ENCODE data around the gene RNF144B.
"Not testable (repeated sequence)": the region's sequence is repeated elsewhere in the genome, so short reads cannot be mapped to it uniquely, and the experiment has no call there.

The RNF144B gene

DNA sequence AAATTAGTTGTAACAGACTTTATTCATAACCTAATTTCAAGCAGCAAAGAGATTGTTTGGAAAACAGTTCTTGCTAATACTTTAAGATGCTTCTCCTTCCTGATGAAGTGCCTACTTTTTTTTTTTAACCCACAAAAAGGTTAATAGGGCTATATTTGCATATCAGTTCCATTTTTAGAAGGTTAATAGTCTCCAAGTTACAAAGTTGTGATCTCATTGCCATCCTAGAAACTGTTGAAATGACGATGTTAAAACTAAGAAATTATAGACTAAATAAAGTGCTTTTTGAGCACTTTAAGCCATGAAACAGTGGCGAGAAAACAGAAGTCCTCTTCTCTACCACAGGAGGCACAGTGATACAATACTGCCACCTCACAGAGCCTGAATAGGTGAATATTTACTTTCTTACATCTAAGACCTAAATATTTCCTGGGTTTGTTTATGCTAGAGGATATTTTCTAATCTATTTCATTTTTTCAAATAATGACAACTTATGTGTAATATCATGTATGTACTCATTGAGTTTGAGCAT lies 5.3 kb downstream of the RNF144B start:
- H3K36me3 ChIP-seq (ENCODE audit: control insufficient read depth, insufficient read depth, low read length): no peaks in the 10 kb centered on the region
- no peak overlapping the region for H3K9ac ChIP-seq (ENCODE audit: low read length)
- H3K27me3 ChIP-seq (ENCODE audit: control insufficient read depth, insufficient read depth, low read length): peaks cover 4% of the 10 kb centered on the region; the same call in 1 of the 2 replicates
- H3K4me3 ChIP-seq (ENCODE audit: low read depth, low read length): no peak overlapping the region
- H3K9me3 ChIP-seq (ENCODE audit: control insufficient read depth, insufficient read depth, low read depth, low read length): no peaks in the 10 kb centered on the region
- H3K27ac ChIP-seq (ENCODE audit: low read depth, low read length): no peak overlapping the region
- peaks cover 39% of the 10 kb centered on the region for H3K4me1 ChIP-seq (ENCODE audit: control insufficient read depth, insufficient read depth, low read length)

DNA sequence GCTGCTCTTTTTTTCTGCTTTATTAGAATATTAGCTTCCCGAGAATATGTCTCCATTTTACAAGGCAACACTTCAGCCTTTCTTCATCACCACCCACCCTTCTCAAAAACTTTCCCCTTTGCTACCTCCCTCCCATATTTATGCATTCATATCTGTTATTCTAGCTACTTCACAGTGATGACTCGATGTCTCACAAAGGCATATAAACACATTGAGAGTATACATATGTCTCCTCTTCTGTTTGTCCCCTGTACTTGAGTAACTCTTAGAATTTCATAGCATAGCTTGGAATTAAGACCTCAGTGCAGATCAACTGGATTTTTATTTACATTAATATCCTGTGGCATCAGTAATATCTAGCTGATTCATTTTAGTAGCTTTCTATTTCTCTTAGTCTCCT lies 6.5 kb downstream of the RNF144B start:
- Histone ChIP-seq H3K36me3 (ENCODE audit: control insufficient read depth, insufficient read depth, low read length) (no peaks in the 10 kb centered on the region), H3K27me3 (ENCODE audit: control insufficient read depth, insufficient read depth, low read length) (no peaks in the 10 kb centered on the region; the same call in 1 of the 2 replicates), H3K9ac (ENCODE audit: low read length) (no peak overlapping the region), H3K9me3 (ENCODE audit: control insufficient read depth, insufficient read depth, low read depth, low read length) (no peaks in the 10 kb centered on the region), H3K27ac (ENCODE audit: low read depth, low read length) (no peak overlapping the region), H3K4me1 (ENCODE audit: control insufficient read depth, insufficient read depth, low read length) (peaks cover 33% of the 10 kb centered on the region), H3K4me3 (ENCODE audit: low read depth, low read length) (no peak overlapping the region)

GRCh38 chr6:18395177-18395855 lies 8.2 kb downstream of the RNF144B start:
- Histone ChIP-seq H3K9ac (ENCODE audit: low read length) (no peak overlapping the region), H3K9me3 (ENCODE audit: control insufficient read depth, insufficient read depth, low read depth, low read length) (no peaks in the 10 kb centered on the region), H3K4me1 (ENCODE audit: control insufficient read depth, insufficient read depth, low read length) (peaks cover 23% of the 10 kb centered on the region), H3K36me3 (ENCODE audit: control insufficient read depth, insufficient read depth, low read length) (peaks cover 4% of the 10 kb centered on the region; the same call in 1 of the 2 replicates), H3K4me3 (ENCODE audit: low read depth, low read length) (no peak overlapping the region), H3K27me3 (ENCODE audit: control insufficient read depth, insufficient read depth, low read length) (no peaks in the 10 kb centered on the region), H3K27ac (ENCODE audit: low read depth, low read length) (peak overlapping the region; percentile 67; the same call in 1 of the 2 replicates)

DNA sequence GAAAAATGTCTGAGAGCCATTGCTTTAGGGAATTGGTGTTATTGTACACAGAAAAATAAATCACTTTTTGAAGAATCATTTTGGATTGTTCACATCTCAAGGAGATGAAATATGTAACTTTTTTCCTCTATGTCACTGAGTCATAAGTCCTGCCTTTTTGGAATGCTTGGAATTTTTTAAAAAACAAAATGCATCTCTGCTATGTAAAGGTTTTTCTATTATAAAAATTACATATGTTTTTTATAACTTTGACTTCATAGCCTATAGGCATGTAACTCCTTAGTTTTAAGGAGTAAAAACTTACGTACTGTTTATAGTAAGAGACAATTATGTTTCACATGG lies 8.7 kb downstream of the RNF144B start:
- no peaks in the 10 kb centered on the region for H3K9me3 ChIP-seq (ENCODE audit: control insufficient read depth, insufficient read depth, low read depth, low read length)
- H3K27me3 ChIP-seq (ENCODE audit: control insufficient read depth, insufficient read depth, low read length): no peaks in the 10 kb centered on the region
- peaks cover 28% of the 10 kb centered on the region for H3K4me1 ChIP-seq (ENCODE audit: control insufficient read depth, insufficient read depth, low read length)
- no peak overlapping the region for H3K4me3 ChIP-seq (ENCODE audit: low read depth, low read length)
- peak overlapping the region; percentile 67; the same call in 1 of the 2 replicates for H3K27ac ChIP-seq (ENCODE audit: low read depth, low read length)
- H3K36me3 ChIP-seq (ENCODE audit: control insufficient read depth, insufficient read depth, low read length): peaks cover 4% of the 10 kb centered on the region; the same call in 1 of the 2 replicates
- H3K9ac ChIP-seq (ENCODE audit: low read length): no peak overlapping the region

- H3K36me3 ChIP-seq (ENCODE audit: control insufficient read depth, insufficient read depth, low read length): peaks cover 4% of the 10 kb centered on the region; the same call in 1 of the 2 replicates
- no peak overlapping the region for H3K9ac ChIP-seq (ENCODE audit: low read length)
- no peak overlapping the region for H3K27ac ChIP-seq (ENCODE audit: low read depth, low read length)
- no peak overlapping the region for H3K4me3 ChIP-seq (ENCODE audit: low read depth, low read length)
- no peaks in the 10 kb centered on the region for H3K9me3 ChIP-seq (ENCODE audit: control insufficient read depth, insufficient read depth, low read depth, low read length)
- peaks cover 33% of the 10 kb centered on the region for H3K4me1 ChIP-seq (ENCODE audit: control insufficient read depth, insufficient read depth, low read length)
- no peaks in the 10 kb centered on the region for H3K27me3 ChIP-seq (ENCODE audit: control insufficient read depth, insufficient read depth, low read length)
Observed at GRCh38 chr6:18397701-18398100, 10.6 kb downstream of the RNF144B start.

DNA sequence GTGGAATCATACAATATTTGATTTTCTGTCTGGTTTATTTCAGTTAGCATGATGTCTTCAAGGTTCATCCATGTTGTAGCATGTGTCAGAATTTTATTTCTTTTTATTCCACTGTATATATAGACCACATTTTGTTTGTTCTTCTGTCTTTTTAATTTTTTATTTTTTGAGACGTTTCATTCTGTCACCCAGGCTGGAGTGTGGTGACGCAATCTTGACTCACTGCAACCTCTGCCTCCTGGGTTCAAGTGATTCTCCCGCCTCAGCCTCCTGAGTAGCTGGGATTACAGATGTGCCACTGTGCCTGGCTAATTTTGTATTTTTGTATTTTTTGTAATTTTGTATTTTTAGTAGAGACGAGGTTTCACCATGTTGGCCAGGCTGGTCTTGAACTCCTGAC lies 11.1 kb downstream of the RNF144B start:
- not testable (repeated sequence) for H3K9me3 ChIP-seq (ENCODE audit: control insufficient read depth, insufficient read depth, low read depth, low read length); H3K4me3 ChIP-seq (ENCODE audit: low read depth, low read length); H3K27me3 ChIP-seq (ENCODE audit: control insufficient read depth, insufficient read depth, low read length); H3K27ac ChIP-seq (ENCODE audit: low read depth, low read length); H3K36me3 ChIP-seq (ENCODE audit: control insufficient read depth, insufficient read depth, low read length); H3K9ac ChIP-seq (ENCODE audit: low read length)
- H3K4me1 ChIP-seq (ENCODE audit: control insufficient read depth, insufficient read depth, low read length): peaks cover 33% of the 10 kb centered on the region

DNA sequence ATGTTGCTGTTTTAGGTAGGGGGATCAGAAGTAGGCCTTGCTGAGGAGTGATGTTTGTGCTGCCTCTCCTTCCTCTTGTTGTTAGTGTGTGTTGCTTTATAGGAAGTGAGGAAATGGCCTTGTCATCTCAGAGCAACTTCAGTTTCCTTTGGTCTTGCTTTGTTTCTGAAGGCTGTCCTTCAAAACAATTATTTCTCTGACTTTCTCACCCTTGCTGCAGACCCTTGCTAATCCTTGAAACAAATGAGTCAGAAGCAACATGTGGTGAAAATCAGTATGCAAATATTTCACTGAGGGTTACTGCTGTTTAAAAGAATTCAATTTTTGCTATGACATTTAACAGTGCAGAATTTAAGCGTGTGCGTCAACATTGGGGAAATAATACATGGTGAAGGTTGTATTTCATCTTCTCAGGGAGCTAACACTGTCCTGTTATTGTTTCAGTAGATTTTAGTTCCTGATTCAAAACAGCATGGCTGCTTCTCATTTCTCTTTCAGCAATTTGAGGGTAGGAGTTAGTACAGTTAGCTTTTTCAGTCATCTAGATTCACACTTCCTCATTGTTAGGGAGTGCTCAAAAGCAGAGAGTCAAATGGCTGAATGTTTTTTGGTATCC lies 13.8 kb downstream of the RNF144B start:
- Histone ChIP-seq H3K27me3 (ENCODE audit: control insufficient read depth, insufficient read depth, low read length) (no peaks in the 10 kb centered on the region), H3K4me1 (ENCODE audit: control insufficient read depth, insufficient read depth, low read length) (peaks cover 18% of the 10 kb centered on the region), H3K36me3 (ENCODE audit: control insufficient read depth, insufficient read depth, low read length) (peaks cover 4% of the 10 kb centered on the region; the same call in 1 of the 2 replicates), H3K4me3 (ENCODE audit: low read depth, low read length) (no peak overlapping the region), H3K27ac (ENCODE audit: low read depth, low read length) (no peak overlapping the region), H3K9ac (ENCODE audit: low read length) (no peak overlapping the region), H3K9me3 (ENCODE audit: control insufficient read depth, insufficient read depth, low read depth, low read length) (no peaks in the 10 kb centered on the region)

GRCh38 chr6:18404965-18405364 lies 17.8 kb downstream of the RNF144B start:
- H3K27me3 ChIP-seq (ENCODE audit: control insufficient read depth, insufficient read depth, low read length); H3K36me3 ChIP-seq (ENCODE audit: control insufficient read depth, insufficient read depth, low read length); H3K9me3 ChIP-seq (ENCODE audit: control insufficient read depth, insufficient read depth, low read depth, low read length); H3K27ac ChIP-seq (ENCODE audit: low read depth, low read length); H3K9ac ChIP-seq (ENCODE audit: low read length); H3K4me3 ChIP-seq (ENCODE audit: low read depth, low read length): not testable (repeated sequence)
- H3K4me1 ChIP-seq (ENCODE audit: control insufficient read depth, insufficient read depth, low read length): peaks cover 11% of the 10 kb centered on the region

- Histone ChIP-seq H3K4me1 (ENCODE audit: control insufficient read depth, insufficient read depth, low read length) (peaks cover 6% of the 10 kb centered on the region), H3K36me3 (ENCODE audit: control insufficient read depth, insufficient read depth, low read length) (no peaks in the 10 kb centered on the region), H3K27me3 (ENCODE audit: control insufficient read depth, insufficient read depth, low read length) (no peaks in the 10 kb centered on the region), H3K9ac (ENCODE audit: low read length) (no peak overlapping the region), H3K4me3 (ENCODE audit: low read depth, low read length) (no peak overlapping the region), H3K27ac (ENCODE audit: low read depth, low read length) (no peak overlapping the region), H3K9me3 (ENCODE audit: control insufficient read depth, insufficient read depth, low read depth, low read length) (no peaks in the 10 kb centered on the region)
Observed at GRCh38 chr6:18405477-18406293, 18.5 kb downstream of the RNF144B start.

GRCh38 chr6:18406955-18407749 lies 20.0 kb downstream of the RNF144B start:
- Histone ChIP-seq H3K27me3 (ENCODE audit: control insufficient read depth, insufficient read depth, low read length) (no peaks in the 10 kb centered on the region), H3K4me3 (ENCODE audit: low read depth, low read length) (no peak overlapping the region), H3K9me3 (ENCODE audit: control insufficient read depth, insufficient read depth, low read depth, low read length) (no peaks in the 10 kb centered on the region), H3K4me1 (ENCODE audit: control insufficient read depth, insufficient read depth, low read length) (no peaks in the 10 kb centered on the region), H3K27ac (ENCODE audit: low read depth, low read length) (no peak overlapping the region), H3K36me3 (ENCODE audit: control insufficient read depth, insufficient read depth, low read length) (no peaks in the 10 kb centered on the region), H3K9ac (ENCODE audit: low read length) (no peak overlapping the region)

All from HUES6 (cell line).